ENCODE data around the gene SIDT2. TPM values are rescaled to one million over a fixed set of nuclear protein-coding genes. Genes with fewer than 3 reads are reported as not detected.
A peak's percentile ranks its signal among the peaks of the same experiment; 100 is the strongest.
"Not testable (repeated sequence)": the region's sequence is repeated elsewhere in the genome, so short reads cannot be mapped to it uniquely, and the experiment has no call there.

The SIDT2 gene
- 44.4 and 71.3 TPM in 2 replicates for polyA plus RNA-seq (2011; rRNA removed)
- polyA minus RNA-seq (2011; rRNA and poly(A)+ RNA removed), result 75.4 and 78.3 TPM in 2 replicates

DNA sequence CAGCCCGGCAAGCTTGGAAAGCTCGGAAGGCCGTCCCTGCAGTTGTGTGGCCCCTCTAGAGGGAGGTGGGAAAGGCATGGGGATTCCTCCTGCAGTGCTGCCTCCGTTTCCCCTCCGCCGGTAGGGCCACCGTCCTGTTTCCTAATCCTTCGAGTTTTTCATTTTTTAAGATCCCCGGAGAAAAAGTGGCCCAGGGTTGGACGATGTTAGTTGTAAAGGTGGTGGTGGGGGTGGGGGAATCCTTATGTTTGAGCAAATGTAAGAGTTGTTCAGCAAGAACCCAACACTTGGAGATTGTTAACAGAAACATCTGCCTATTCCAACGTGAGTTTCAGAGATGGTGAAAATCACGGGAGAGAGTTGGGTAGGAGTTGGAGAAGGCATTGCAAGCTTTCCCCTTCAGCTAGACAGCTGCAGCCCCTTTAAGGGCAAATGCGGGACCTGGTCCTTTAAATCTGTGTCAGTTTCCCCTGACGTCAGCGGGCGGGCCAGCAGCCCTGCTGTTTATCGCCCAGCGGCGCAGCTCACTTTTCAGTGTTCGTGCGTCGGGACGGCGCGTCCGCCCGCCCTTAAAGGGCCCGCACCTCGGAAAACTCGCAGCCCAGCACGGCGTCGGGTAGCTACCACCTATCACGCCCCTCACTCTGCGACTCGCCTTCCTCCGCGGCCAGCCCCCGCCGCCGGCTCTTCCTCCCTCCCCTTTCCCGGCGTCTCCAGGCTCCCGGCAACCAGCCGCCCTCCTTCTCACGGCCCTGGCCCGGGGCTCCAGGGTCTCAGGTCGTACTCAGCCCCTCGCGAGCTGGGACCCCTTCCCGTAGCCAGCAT is at the start of gene SIDT2:
Gene SIDT2 (plus strand): TSS at position 534 of the 825 bp plus-strand sequence. CDS start 521 bp downstream, outside the sequence.
- peak within 1 kb of the TSS; percentile 71 for H3K4me3 ChIP-seq (ENCODE audit: low read depth, low read length)
- H3K36me3 ChIP-seq (ENCODE audit: control insufficient read depth, insufficient read depth, low read length), result peaks cover 6% of the 10 kb centered on the region
- no peaks in the 10 kb centered on the region for H3K27me3 ChIP-seq (ENCODE audit: control insufficient read depth, insufficient read depth, low read length)
- TF ChIP-seq, protein P1, sequence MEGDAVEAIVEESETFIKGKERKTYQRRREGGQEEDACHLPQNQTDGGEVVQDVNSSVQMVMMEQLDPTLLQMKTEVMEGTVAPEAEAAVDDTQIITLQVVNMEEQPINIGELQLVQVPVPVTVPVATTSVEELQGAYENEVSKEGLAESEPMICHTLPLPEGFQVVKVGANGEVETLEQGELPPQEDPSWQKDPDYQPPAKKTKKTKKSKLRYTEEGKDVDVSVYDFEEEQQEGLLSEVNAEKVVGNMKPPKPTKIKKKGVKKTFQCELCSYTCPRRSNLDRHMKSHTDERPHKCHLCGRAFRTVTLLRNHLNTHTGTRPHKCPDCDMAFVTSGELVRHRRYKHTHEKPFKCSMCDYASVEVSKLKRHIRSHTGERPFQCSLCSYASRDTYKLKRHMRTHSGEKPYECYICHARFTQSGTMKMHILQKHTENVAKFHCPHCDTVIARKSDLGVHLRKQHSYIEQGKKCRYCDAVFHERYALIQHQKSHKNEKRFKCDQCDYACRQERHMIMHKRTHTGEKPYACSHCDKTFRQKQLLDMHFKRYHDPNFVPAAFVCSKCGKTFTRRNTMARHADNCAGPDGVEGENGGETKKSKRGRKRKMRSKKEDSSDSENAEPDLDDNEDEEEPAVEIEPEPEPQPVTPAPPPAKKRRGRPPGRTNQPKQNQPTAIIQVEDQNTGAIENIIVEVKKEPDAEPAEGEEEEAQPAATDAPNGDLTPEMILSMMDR (IDR thresholded peaks at IDR 0.05; ENCODE audit: insufficient read depth, low read depth, low read length), result no peak
- POLR2A ChIA-PET, result interaction anchor here (0.6 to 0.7 kb wide), 2 partner anchors 34 to 53 kb away, joined by 3 read pairs; partner anchors contain the start of genes PAFAH1B2 and PCSK7
- peak; percentile 64 for DNase-seq (ENCODE audit: low read depth)
- CTCF ChIA-PET, result interaction anchor here (3.6 to 4.1 kb wide), 3 partner anchors 43 to 53 kb away, joined by 19 to 44 read pairs (median 23); partner anchors contain the start of genes PCSK7 and RNF214

DNA sequence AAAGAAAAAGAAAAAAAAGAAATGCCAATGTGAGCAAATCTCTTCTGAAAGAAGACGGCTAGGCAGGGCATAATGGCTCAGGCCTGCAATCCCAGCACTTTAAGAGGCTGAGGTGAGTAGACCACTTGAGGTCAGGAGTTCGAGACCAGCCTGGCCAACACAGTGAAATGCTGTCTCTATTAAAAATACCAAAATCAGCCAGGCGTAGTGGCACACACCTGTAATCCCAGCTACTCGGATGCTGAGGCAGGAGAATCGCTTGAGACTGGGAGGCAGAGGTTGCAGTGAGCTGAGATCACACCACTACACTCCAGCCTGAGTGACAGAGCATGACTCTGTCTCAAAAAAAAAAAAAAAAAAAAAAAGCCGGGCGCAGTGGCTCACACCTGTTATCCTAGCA is 48.1 kb upstream of the SIDT2 start:
- POLR2A ChIA-PET; DNase-seq (ENCODE audit: low read depth); H3K4me3 ChIP-seq (ENCODE audit: low read depth, low read length); H3K27me3 ChIP-seq (ENCODE audit: control insufficient read depth, insufficient read depth, low read length); CTCF ChIA-PET; H3K36me3 ChIP-seq (ENCODE audit: control insufficient read depth, insufficient read depth, low read length): not testable (repeated sequence)

DNA sequence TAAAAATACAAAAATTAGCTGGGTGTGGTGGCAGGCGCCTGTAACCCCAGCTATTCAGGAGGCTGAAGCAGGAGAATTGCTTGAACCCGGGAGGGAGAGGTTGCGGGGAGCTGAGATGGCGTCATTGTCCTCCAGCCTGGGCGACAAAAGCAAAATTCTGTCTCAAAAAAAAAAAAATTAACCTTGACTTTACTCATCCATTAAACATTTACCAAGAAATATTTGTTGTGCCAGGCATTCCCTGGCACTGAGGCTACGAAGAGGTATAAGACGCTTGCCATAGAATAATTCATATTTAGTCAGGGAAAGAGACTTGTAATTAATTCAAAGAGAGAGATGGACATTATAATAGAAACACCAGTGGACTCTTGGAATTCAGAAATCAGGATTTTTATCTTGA is 47.7 kb upstream of the SIDT2 start:
- TF ChIP-seq, protein P1 (IDR thresholded peaks at IDR 0.05; ENCODE audit: insufficient read depth, low read depth, low read length), result no peak
- ChIA-PET POLR2A (no interaction called here), CTCF (no interaction called here)
- Histone ChIP-seq H3K36me3 (ENCODE audit: control insufficient read depth, insufficient read depth, low read length) (no peaks in the 10 kb centered on the region), H3K27me3 (ENCODE audit: control insufficient read depth, insufficient read depth, low read length) (peaks cover 3% of the 10 kb centered on the region), H3K4me3 (ENCODE audit: low read depth, low read length) (no peak overlapping the region)
- no peak for DNase-seq (ENCODE audit: low read depth)

DNA sequence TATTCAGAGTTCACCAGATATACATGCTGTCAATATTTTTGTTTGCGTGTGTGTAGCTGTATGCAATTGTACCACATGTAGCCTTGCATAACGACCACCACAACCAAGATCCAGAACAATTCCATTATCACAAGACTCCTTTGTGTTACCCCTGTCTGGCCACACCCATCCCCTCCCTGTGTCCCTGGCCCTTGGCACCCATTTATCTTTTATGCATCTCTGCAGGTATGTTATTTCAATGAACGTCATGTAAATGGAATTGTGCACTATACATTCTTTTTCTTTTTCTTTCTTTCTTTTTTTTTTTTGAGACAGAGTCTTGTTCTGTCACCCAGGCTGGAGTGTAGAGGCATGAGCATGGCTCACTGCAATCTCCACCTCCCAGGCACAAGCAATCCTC is 44.1 kb upstream of the SIDT2 start:
- H3K36me3 ChIP-seq (ENCODE audit: control insufficient read depth, insufficient read depth, low read length), result no peaks in the 10 kb centered on the region
- H3K27me3 ChIP-seq (ENCODE audit: control insufficient read depth, insufficient read depth, low read length), result no peaks in the 10 kb centered on the region
- no peak overlapping the region for H3K4me3 ChIP-seq (ENCODE audit: low read depth, low read length)
- ChIA-PET POLR2A (no interaction called here), CTCF (interaction anchor here (1.2 to 1.3 kb wide), 2 partner anchors 11 to 29 kb away, joined by 6 read pairs; no protein-coding TSS in a partner anchor)
- no peak for DNase-seq (ENCODE audit: low read depth)
- TF ChIP-seq, protein P1 (IDR thresholded peaks at IDR 0.05; ENCODE audit: insufficient read depth, low read depth, low read length), result no peak

DNA sequence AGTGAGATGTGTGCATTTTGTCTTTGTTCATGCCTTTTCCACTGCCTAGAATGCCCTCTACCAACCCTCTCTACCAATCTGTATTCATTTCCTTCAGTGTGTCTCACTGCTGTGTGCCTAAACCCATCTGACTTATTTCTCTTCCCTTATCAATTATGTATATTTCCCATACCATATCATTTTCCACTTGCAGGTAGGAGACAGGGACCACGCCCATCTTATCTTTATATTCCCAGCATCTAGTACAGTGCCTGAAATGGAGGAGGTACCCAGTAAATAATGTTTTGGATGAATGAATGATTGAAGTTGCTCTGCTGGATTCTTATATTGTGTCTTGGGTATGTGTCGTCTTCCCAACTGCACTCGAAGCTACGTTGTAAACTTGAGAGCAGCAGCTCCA is 43.6 kb upstream of the SIDT2 start:
- POLR2A ChIA-PET; H3K36me3 ChIP-seq (ENCODE audit: control insufficient read depth, insufficient read depth, low read length); CTCF ChIA-PET; H3K4me3 ChIP-seq (ENCODE audit: low read depth, low read length); DNase-seq (ENCODE audit: low read depth); H3K27me3 ChIP-seq (ENCODE audit: control insufficient read depth, insufficient read depth, low read length): not testable (repeated sequence)

DNA sequence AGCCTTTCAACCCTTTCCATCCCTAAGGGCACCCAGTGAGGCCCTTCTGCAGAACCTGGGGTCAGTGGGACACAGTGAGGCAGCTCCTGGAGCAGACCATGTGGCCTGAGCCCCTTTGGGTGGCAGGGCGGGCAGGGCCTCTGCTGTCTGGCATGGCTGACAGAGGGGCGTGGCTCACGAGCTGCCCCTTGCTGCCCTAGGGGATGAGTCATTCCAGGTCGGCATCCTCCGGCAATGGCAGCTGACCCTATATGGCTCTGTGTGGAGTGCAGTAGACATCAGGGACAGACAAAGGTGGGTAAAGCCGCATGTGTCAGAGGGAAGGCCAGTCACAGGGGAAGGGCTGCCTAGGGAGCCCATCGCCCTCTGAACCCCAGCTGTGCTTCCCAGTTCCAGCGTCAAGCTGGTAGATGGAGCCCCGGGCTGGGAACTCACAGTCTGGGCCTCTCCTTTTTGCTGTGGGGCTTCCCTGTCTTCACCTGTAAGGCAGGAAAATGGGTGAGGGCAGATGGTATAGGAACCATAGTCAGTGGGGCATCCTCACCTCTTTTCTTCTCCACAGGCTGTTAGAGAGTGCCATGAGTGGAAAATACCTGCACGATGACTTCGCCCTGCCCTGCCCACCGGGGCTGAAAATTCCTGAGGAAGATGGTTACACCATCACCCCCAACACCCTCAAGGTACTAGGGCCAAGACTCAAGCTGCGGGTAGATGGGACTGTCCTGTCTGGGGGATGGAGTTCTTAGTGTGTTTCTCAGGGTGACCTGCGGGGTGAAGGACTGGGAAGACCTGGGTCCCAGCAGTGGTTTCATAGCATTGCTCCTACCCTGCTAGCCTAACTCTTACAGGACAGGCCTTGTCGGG is 41.1 kb upstream of the SIDT2 start:
- H3K36me3 ChIP-seq (ENCODE audit: control insufficient read depth, insufficient read depth, low read length); H3K27me3 ChIP-seq (ENCODE audit: control insufficient read depth, insufficient read depth, low read length); CTCF ChIA-PET; H3K4me3 ChIP-seq (ENCODE audit: low read depth, low read length); POLR2A ChIA-PET; DNase-seq (ENCODE audit: low read depth): not testable (repeated sequence)
